Liver (tissue), 3 donors: ENCODE data around the gene ITM2C.

Experiments used
- GABPA ChIP-seq, 2 donors: IDR thresholded peaks in 1 of 2; conservative IDR thresholded peaks in 1 of 2; 2 replicates each; pipeline ENCODE4 v1.6.1; 2016; ENCODE audit warnings: antibody characterized with exemption in 2 of 2, mild to moderate bottlenecking in 1 of 2, moderate library complexity in 1 of 2
- JUND ChIP-seq, 2 donors: IDR thresholded peaks; 2 replicates each; pipeline ENCODE4 v1.6.1; 2016; ENCODE audit warnings: antibody characterized with exemption in 2 of 2
- SP1 ChIP-seq: IDR thresholded peaks from 2 replicates; pipeline ENCODE4 v1.6.1; 2018; ENCODE audit warnings: antibody characterized with exemption, mild to moderate bottlenecking
- TAF1 ChIP-seq: conservative IDR thresholded peaks from 2 replicates; pipeline ENCODE4 v1.6.1; 2016; ENCODE audit warnings: antibody characterized with exemption, mild to moderate bottlenecking
- YY1 ChIP-seq: IDR thresholded peaks from 2 replicates; pipeline ENCODE4 v1.6.1; 2016; ENCODE audit warnings: antibody characterized with exemption, mild to moderate bottlenecking
- ZBTB33 ChIP-seq: IDR thresholded peaks from 2 replicates; pipeline ENCODE4 v1.6.1; 2016; ENCODE audit warnings: antibody characterized with exemption
- TF ChIP-seq, protein P1 (sequence below): fragments of 150-350 bp; IDR thresholded peaks from 2 replicates; pipeline ENCODE4 v1.5.1; 2017; ENCODE audit warnings: improper control_type of control experiment, low read depth, low read length; ENCODE audit not compliant: missing input control
- TF ChIP-seq, protein P2 (sequence below): IDR thresholded peaks from 2 replicates; pipeline ENCODE4 v1.6.1; 2016; ENCODE audit warnings: antibody characterized with exemption, mild to moderate bottlenecking
- donor health status: healthy.
- donor health status: healthy.

GRCh38 chr2:230878599-230879188 is 14.0 kb downstream of the ITM2C start:
- TF ChIP-seq, protein P1, sequence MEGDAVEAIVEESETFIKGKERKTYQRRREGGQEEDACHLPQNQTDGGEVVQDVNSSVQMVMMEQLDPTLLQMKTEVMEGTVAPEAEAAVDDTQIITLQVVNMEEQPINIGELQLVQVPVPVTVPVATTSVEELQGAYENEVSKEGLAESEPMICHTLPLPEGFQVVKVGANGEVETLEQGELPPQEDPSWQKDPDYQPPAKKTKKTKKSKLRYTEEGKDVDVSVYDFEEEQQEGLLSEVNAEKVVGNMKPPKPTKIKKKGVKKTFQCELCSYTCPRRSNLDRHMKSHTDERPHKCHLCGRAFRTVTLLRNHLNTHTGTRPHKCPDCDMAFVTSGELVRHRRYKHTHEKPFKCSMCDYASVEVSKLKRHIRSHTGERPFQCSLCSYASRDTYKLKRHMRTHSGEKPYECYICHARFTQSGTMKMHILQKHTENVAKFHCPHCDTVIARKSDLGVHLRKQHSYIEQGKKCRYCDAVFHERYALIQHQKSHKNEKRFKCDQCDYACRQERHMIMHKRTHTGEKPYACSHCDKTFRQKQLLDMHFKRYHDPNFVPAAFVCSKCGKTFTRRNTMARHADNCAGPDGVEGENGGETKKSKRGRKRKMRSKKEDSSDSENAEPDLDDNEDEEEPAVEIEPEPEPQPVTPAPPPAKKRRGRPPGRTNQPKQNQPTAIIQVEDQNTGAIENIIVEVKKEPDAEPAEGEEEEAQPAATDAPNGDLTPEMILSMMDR = no peak
- no peak for TF ChIP-seq ZBTB33
- TF ChIP-seq, protein P2, sequence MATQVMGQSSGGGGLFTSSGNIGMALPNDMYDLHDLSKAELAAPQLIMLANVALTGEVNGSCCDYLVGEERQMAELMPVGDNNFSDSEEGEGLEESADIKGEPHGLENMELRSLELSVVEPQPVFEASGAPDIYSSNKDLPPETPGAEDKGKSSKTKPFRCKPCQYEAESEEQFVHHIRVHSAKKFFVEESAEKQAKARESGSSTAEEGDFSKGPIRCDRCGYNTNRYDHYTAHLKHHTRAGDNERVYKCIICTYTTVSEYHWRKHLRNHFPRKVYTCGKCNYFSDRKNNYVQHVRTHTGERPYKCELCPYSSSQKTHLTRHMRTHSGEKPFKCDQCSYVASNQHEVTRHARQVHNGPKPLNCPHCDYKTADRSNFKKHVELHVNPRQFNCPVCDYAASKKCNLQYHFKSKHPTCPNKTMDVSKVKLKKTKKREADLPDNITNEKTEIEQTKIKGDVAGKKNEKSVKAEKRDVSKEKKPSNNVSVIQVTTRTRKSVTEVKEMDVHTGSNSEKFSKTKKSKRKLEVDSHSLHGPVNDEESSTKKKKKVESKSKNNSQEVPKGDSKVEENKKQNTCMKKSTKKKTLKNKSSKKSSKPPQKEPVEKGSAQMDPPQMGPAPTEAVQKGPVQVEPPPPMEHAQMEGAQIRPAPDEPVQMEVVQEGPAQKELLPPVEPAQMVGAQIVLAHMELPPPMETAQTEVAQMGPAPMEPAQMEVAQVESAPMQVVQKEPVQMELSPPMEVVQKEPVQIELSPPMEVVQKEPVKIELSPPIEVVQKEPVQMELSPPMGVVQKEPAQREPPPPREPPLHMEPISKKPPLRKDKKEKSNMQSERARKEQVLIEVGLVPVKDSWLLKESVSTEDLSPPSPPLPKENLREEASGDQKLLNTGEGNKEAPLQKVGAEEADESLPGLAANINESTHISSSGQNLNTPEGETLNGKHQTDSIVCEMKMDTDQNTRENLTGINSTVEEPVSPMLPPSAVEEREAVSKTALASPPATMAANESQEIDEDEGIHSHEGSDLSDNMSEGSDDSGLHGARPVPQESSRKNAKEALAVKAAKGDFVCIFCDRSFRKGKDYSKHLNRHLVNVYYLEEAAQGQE = no peak
- TF ChIP-seq YY1 = no peak
- TF ChIP-seq GABPA (IDR thresholded peaks at IDR 0.05 in 1 of 2, conservative IDR thresholded peaks at IDR 0.05 in 1 of 2) = no peak
- TF ChIP-seq JUND (IDR thresholded peaks at IDR 0.05) = no peak
- TF ChIP-seq TAF1 = no peak
- no peak for TF ChIP-seq SP1
